Mucosa of descending colon (tissue), 3 donors: ENCODE measurements around the gene TRIM2. TPM values are rescaled to one million over a fixed set of nuclear protein-coding genes. Genes with fewer than 3 reads are reported as not detected.

Source experiments
- ATAC-seq: fragments of 200-7000 bp; cut with Tn5 transposase; one replicate; pipeline ENCODE4 v1.9.1; 2020; ENCODE audit warnings: mild to moderate bottlenecking, moderate library complexity
- DNase-seq, 3 donors: peaks; one replicate each; pipeline ENCODE4 v3.0.0-alpha.2; 2020
- H3K36me3 ChIP-seq: fragments of 200-600 bp; one replicate; pipeline ENCODE4 v1.8.0; 2021; ENCODE audit warnings: low read depth, mild to moderate bottlenecking
- H3K4me1 ChIP-seq: fragments of 200-600 bp; one replicate; pipeline ENCODE4 v1.8.0; 2021; ENCODE audit warnings: low read depth, mild to moderate bottlenecking
- H3K4me3 ChIP-seq: fragments of 200-600 bp; one replicate; pipeline ENCODE4 v1.8.0; 2021; ENCODE audit warnings: mild to moderate bottlenecking
- H3K9me3 ChIP-seq: fragments of 200-600 bp; one replicate; pipeline ENCODE4 v1.8.0; 2021; ENCODE audit warnings: mild to moderate bottlenecking
- CTCF ChIP-seq: fragments of 200-600 bp; IDR thresholded peaks from one replicate; pipeline ENCODE4 v1.8.0; 2022; ENCODE audit warnings: antibody characterized with exemption, mild to moderate bottlenecking
- intact Hi-C, 2 donors: fragments of 100-400 bp; cut with DNase I in 1 of 2; cut with micrococcal nuclease in 1 of 2; formaldehyde crosslinking; loops; one replicate each; pipeline versions ENCODE4 v1.11.0 to v1.11.1; 2022; cut with DNase I, micrococcal nuclease
- total RNA-seq, 3 donors: library from RNA; stranded (reverse); fragmentation: NEBNext Ultra II Directional in 2 of 3; extraction: Animal tissue kit (Norgen Biotek cat#: 25700) in 2 of 3; gene quantifications; one replicate each; pipeline versions ENCODE4 v1.2.1 to v1.2.4, GENCODE V29; 2021 to 2023
- donor health status: DM: no; HTN: no; CAD: no; lungs with moderate emphysema.
- donor health status: DM: no; HTN: no; CAD: no.
- donor health status: DM: no; HTN: yes; CAD: no.

TRIM2 gene
- total RNA-seq, 3 donors from 2014 or later = 96.4 to 167 (median 154) TPM

- no peaks in the 10 kb centered on the region for H3K4me1 ChIP-seq
- no peaks in the 10 kb centered on the region for H3K9me3 ChIP-seq
- no peak for ATAC-seq
- no peak overlapping the region for H3K4me3 ChIP-seq
- intact Hi-C loops = loop anchor here in 1 of 2 donors (10.0 kb wide), 1 partner anchor 228 kb away; no protein-coding TSS in a partner anchor
- no peak for DNase-seq
- H3K36me3 ChIP-seq = no peaks in the 10 kb centered on the region
- TF ChIP-seq CTCF = no peak
These were observed 142.3 kb downstream of the TRIM2 start for GRCh38 chr4:153346563-153346962.

GRCh38 chr4:153347117-153347516 lies 142.9 kb downstream of the TRIM2 start:
- no peak for TF ChIP-seq CTCF
- intact Hi-C loops = loop anchor here in 1 of 2 donors (10.0 kb wide), 1 partner anchor 228 kb away; no protein-coding TSS in a partner anchor
- DNase-seq (no peak), ATAC-seq (no peak)
- no peaks in the 10 kb centered on the region for H3K9me3 ChIP-seq
- H3K4me3 ChIP-seq = no peak overlapping the region
- H3K36me3 ChIP-seq = no peaks in the 10 kb centered on the region
- no peaks in the 10 kb centered on the region for H3K4me1 ChIP-seq

GRCh38 chr4:153348006-153348405 lies 143.8 kb downstream of the TRIM2 start:
- TF ChIP-seq CTCF = no peak
- no peaks in the 10 kb centered on the region for H3K4me1 ChIP-seq
- H3K9me3 ChIP-seq = no peaks in the 10 kb centered on the region
- no peak for ATAC-seq
- H3K36me3 ChIP-seq = no peaks in the 10 kb centered on the region
- no peak for DNase-seq
- no peak overlapping the region for H3K4me3 ChIP-seq
- intact Hi-C loops = loop anchor here in 1 of 2 donors (10.0 kb wide), 1 partner anchor 227 kb away; no protein-coding TSS in a partner anchor

GRCh38 chr4:153349206-153349805 lies 145.1 kb downstream of the TRIM2 start:
- intact Hi-C loops = loop anchor here in 1 of 2 donors (10.0 kb wide), 1 partner anchor 225 kb away; no protein-coding TSS in a partner anchor
- no peaks in the 10 kb centered on the region for H3K4me1 ChIP-seq
- DNase-seq (no peak), ATAC-seq (no peak)
- H3K9me3 ChIP-seq = no peaks in the 10 kb centered on the region
- H3K4me3 ChIP-seq = no peak overlapping the region
- no peak for TF ChIP-seq CTCF
- no peaks in the 10 kb centered on the region for H3K36me3 ChIP-seq

- Histone ChIP-seq H3K4me3 (no peak overlapping the region), H3K36me3 (no peaks in the 10 kb centered on the region), H3K9me3 (no peaks in the 10 kb centered on the region), H3K4me1 (no peaks in the 10 kb centered on the region)
- no peak for ATAC-seq
- no peak for TF ChIP-seq CTCF
- intact Hi-C loops = no loop called here
- DNase-seq = no peak
These were observed 157.9 kb downstream of the TRIM2 start for GRCh38 chr4:153362184-153362583.
